Keratinocyte (primary cell): ENCODE results near the gene DUSP7. TPM values are rescaled to one million over a fixed set of nuclear protein-coding genes. Genes with fewer than 3 reads are reported as not detected.

Experiments used
- DNase-seq: peaks from one replicate; pipeline ENCODE4 v3.0.0-alpha.2; 2011; ENCODE audit warnings: low read depth, missing footprints, low spot score
- FAIRE-seq: peaks from 2 replicates; lab custom pipeline; 2011; peaks lifted over from hg19 to GRCh38; lab: Jason Lieb, UNC
- H2AFZ ChIP-seq: 2 replicates; pipeline ENCODE4 v1.6.0; 2012; ENCODE audit warnings: low read length, control low read depth, inconsistent platforms; ENCODE audit not compliant: control insufficient read depth
- H3K27ac ChIP-seq: 2 replicates; pipeline ENCODE4 v1.5.1; 2011; ENCODE audit warnings: low read length; ENCODE audit not compliant: control insufficient read depth, insufficient read depth
- H3K27me3 ChIP-seq: 3 replicates; pipeline ENCODE4 v1.6.0; 2011; ENCODE audit warnings: low read length; ENCODE audit not compliant: control insufficient read depth, insufficient read depth; ENCODE audit errors: extremely low read depth
- H3K36me3 ChIP-seq, 2 experiments: 2 replicates in 1 of 2; 3 replicates in 1 of 2; pipeline ENCODE4 v1.5.1; 2011; ENCODE audit warnings: low read length in 2 of 2, mild to moderate bottlenecking in 1 of 2; ENCODE audit not compliant: control insufficient read depth in 2 of 2, insufficient read depth in 2 of 2; ENCODE audit errors: extremely low read depth in 1 of 2
- H3K4me1 ChIP-seq: 3 replicates; pipeline ENCODE4 v1.5.1; 2011; ENCODE audit warnings: low read length; ENCODE audit not compliant: control insufficient read depth, insufficient read depth; ENCODE audit errors: extremely low read depth
- H3K4me2 ChIP-seq: 3 replicates; pipeline ENCODE4 v1.6.0; 2011; ENCODE audit warnings: low read depth, low read length; ENCODE audit not compliant: control insufficient read depth, insufficient read depth; ENCODE audit errors: extremely low read depth
- H3K4me3 ChIP-seq, 3 experiments: fragments of 200-600 bp in 1 of 3; sonication (generic) in 1 of 3; 2 replicates in 2 of 3; 3 replicates in 1 of 3; pipeline ENCODE4 v1.5.1; 2011 to 2016; ENCODE audit warnings: low read length in 3 of 3, mild to moderate bottlenecking in 3 of 3, control low read depth in 2 of 3, inconsistent platforms in 1 of 3, low read depth in 1 of 3, mixed read lengths in 1 of 3, mixed run types in 1 of 3, moderate library complexity in 1 of 3; ENCODE audit not compliant: control insufficient read depth in 2 of 3, insufficient read depth in 2 of 3; ENCODE audit errors: extremely low read depth in 1 of 3
- H3K79me2 ChIP-seq: 2 replicates; pipeline ENCODE4 v1.6.0; 2012; ENCODE audit warnings: low read length; ENCODE audit not compliant: control insufficient read depth, insufficient read depth
- H3K9ac ChIP-seq: 3 replicates; pipeline ENCODE4 v1.6.0; 2011; ENCODE audit warnings: low read length; ENCODE audit not compliant: control insufficient read depth, insufficient read depth; ENCODE audit errors: extremely low read depth
- H3K9me1 ChIP-seq: 3 replicates; pipeline ENCODE4 v1.6.0; 2011; ENCODE audit warnings: low read length; ENCODE audit not compliant: control insufficient read depth, insufficient read depth; ENCODE audit errors: extremely low read depth
- H3K9me3 ChIP-seq: 2 replicates; pipeline ENCODE4 v1.5.1; 2012; ENCODE audit warnings: low read depth, low read length; ENCODE audit not compliant: control insufficient read depth
- H4K20me1 ChIP-seq: 3 replicates; pipeline ENCODE4 v1.6.0; 2011; ENCODE audit warnings: low read length; ENCODE audit not compliant: control insufficient read depth, insufficient read depth; ENCODE audit errors: extremely low read depth
- CTCF ChIP-seq, 3 experiments: IDR thresholded peaks in 1 of 3; conservative IDR thresholded peaks in 1 of 3; optimal IDR thresholded peaks in 1 of 3; 2 replicates in 2 of 3; 3 replicates in 1 of 3; pipeline versions ENCODE3 to v1.5.1; 2011; ENCODE audit warnings: low read length in 3 of 3, mild to moderate bottlenecking in 3 of 3, moderate library complexity in 2 of 3, control low read depth in 1 of 3, inconsistent platforms in 1 of 3; ENCODE audit not compliant: insufficient read depth in 2 of 3; ENCODE audit errors: extremely low read depth in 1 of 3
- EZH2 ChIP-seq: IDR thresholded peaks from one replicate; pipeline ENCODE4 v1.6.1; 2012; ENCODE audit warnings: inconsistent platforms, mild to moderate bottlenecking, low read length, moderate library complexity
- dilution Hi-C: fragments of 300-500 bp; cut with MboI; formaldehyde crosslinking; loops from one replicate; pipeline ENCODE4 v1.7.0; 2020; ENCODE audit warnings: low sequenced_read_pairs; ENCODE audit not compliant: extremely low pct_ligation_motif_present
- polyA plus RNA-seq, 5 experiments: library from polyadenylated mRNA; depleted of rRNA in 3 of 5; stranded (reverse) in 3 of 5; stranded (forward) in 1 of 5; unstranded in 1 of 5; fragments of >200 nt; gene quantifications; 1 replicate in 1 of 5; 2 replicates in 3 of 5; 3 replicates in 1 of 5; pipeline versions ENCODE4 v1.2.1 to v1.2.3, GENCODE V29; 2011 to 2012; ENCODE audit warnings: missing spikeins in 2 of 5, low read depth in 1 of 5, low replicate concordance in 1 of 5

DUSP7 gene
- polyA plus RNA-seq, 1 donor (not counting 4 experiments of a cell fraction or from before 2014, with no cell fraction given) = 103 TPM

- Histone ChIP-seq H3K36me3 (peaks cover 39 to 40% of the 10 kb centered on the region in 2 experiments), H3K4me3 (peak overlapping the region; percentile 90 to 97 (median 95)), H2AFZ (no peak overlapping the region), H3K4me1 (peaks cover 58% of the 10 kb centered on the region), H3K9me3 (no peaks in the 10 kb centered on the region), H3K79me2 (peaks cover 66% of the 10 kb centered on the region), H3K9me1 (no peaks in the 10 kb centered on the region), H3K27me3 (no peaks in the 10 kb centered on the region), H3K9ac (peak overlapping the region; percentile 99), H3K4me2 (peak overlapping the region; percentile 100), H4K20me1 (peaks cover 2% of the 10 kb centered on the region), H3K27ac (peak overlapping the region; percentile 99)
- dilution Hi-C loops = no loop called here
- FAIRE-seq = no peak
- DNase-seq = no peak
- TF ChIP-seq CTCF (optimal IDR thresholded peaks at IDR 0.05 in 1 of 3, IDR thresholded peaks at IDR 0.05 in 1 of 3, conservative IDR thresholded peaks at IDR 0.05 in 1 of 3; ENCODE audit: extremely low read depth in 1 of 3, insufficient read depth in 2 of 3, low read length in 3 of 3) = peak in 1 of 3 experiments; percentile 9
- TF ChIP-seq EZH2 = no peak
Measured at GRCh38 chr3:52054661-52055511, 1.5 kb downstream of the DUSP7 start.

GRCh38 chr3:52053307-52054304 lies 2.8 kb downstream of the DUSP7 start:
- FAIRE-seq = peak; percentile 94
- H3K27ac ChIP-seq = peak overlapping the region; percentile 99

More at GRCh38 chr3:52053307-52054304, 2.8 kb downstream of the DUSP7 start:
- Histone ChIP-seq H3K4me3 (peak overlapping the region; percentile 90 to 97 (median 95)), H3K9ac (peak overlapping the region; percentile 99), H3K9me3 (no peaks in the 10 kb centered on the region), H4K20me1 (peaks cover 2% of the 10 kb centered on the region), H3K79me2 (peaks cover 69% of the 10 kb centered on the region), H3K4me2 (peak overlapping the region; percentile 100), H3K9me1 (no peaks in the 10 kb centered on the region), H3K36me3 (peaks cover 45 to 50% of the 10 kb centered on the region in 2 experiments), H3K4me1 (peaks cover 59% of the 10 kb centered on the region), H3K27me3 (no peaks in the 10 kb centered on the region), H2AFZ (no peak overlapping the region)
- dilution Hi-C loops = no loop called here
- peak; percentile 100 for DNase-seq
- TF ChIP-seq CTCF (optimal IDR thresholded peaks at IDR 0.05 in 1 of 3, IDR thresholded peaks at IDR 0.05 in 1 of 3, conservative IDR thresholded peaks at IDR 0.05 in 1 of 3; ENCODE audit: extremely low read depth in 1 of 3, insufficient read depth in 2 of 3, low read length in 3 of 3) (peak in 2 of 3 experiments; percentile 62 to 80), EZH2 (no peak)
